GM12878 (cell line): ENCODE results near the gene DNAJC18. TPM values are rescaled to one million over a fixed set of nuclear protein-coding genes. Genes with fewer than 3 reads are reported as not detected.
A peak's percentile ranks its signal among the peaks of the same experiment; 100 is the strongest.

Source experiments
- ASH2L ChIP-seq: fragments of 300-600, 200-600 bp; sonication (generic); IDR thresholded peaks from 2 replicates; pipeline ENCODE4 v1.6.1; 2017; ENCODE audit warnings: low read depth, mild to moderate bottlenecking, borderline replicate concordance
- ATF2 ChIP-seq: IDR thresholded peaks from 2 replicates; pipeline ENCODE4 v1.6.1; 2012; ENCODE audit warnings: low read length, inconsistent platforms
- ATF7 ChIP-seq: fragments of 450-650 bp; IDR thresholded peaks from 2 replicates; pipeline ENCODE4 v1.6.1; 2016; ENCODE audit warnings: low read depth, mild to moderate bottlenecking
- BHLHE40 ChIP-seq, 2 experiments: fragments of 450-650 bp in 1 of 2; IDR thresholded peaks; 2 replicates each; pipeline ENCODE4 v1.6.1; 2011 to 2017; ENCODE audit warnings: low read depth in 2 of 2, borderline replicate concordance in 1 of 2, improper control_type of control experiment in 1 of 2, low read length in 1 of 2, mild to moderate bottlenecking in 1 of 2
- CUX1 ChIP-seq: IDR thresholded peaks from 2 replicates; pipeline ENCODE4 v1.6.1; 2012; ENCODE audit warnings: improper control_type of control experiment, low read depth, low read length; ENCODE audit not compliant: insufficient replicate concordance
- IKZF1 ChIP-seq: fragments of 450-650 bp; conservative IDR thresholded peaks from 2 replicates; pipeline ENCODE4 v1.6.1; 2017; ENCODE audit warnings: antibody characterized with exemption, mild to moderate bottlenecking
- JUNB ChIP-seq: IDR thresholded peaks from 2 replicates; pipeline ENCODE4 v1.6.1; 2016; ENCODE audit warnings: antibody characterized with exemption, mild to moderate bottlenecking
- MEF2B ChIP-seq: fragments of 450-650 bp; IDR thresholded peaks from 2 replicates; pipeline ENCODE4 v1.6.1; 2018; ENCODE audit warnings: mild to moderate bottlenecking, moderate library complexity; ENCODE audit not compliant: partially characterized antibody, poor library complexity, severe bottlenecking
- NFYA ChIP-seq: IDR thresholded peaks from 2 replicates; pipeline ENCODE4 v1.6.1; 2011; ENCODE audit warnings: low read depth, mild to moderate bottlenecking, low read length, improper control_type of control experiment, borderline replicate concordance
- PKNOX1 ChIP-seq: fragments of 450-650 bp; IDR thresholded peaks from 2 replicates; pipeline ENCODE4 v1.6.1; 2016; ENCODE audit warnings: mild to moderate bottlenecking
- SKIL ChIP-seq: fragments of 450-650 bp; IDR thresholded peaks from 2 replicates; pipeline ENCODE4 v1.6.1; 2017; ENCODE audit warnings: mild to moderate bottlenecking, low read depth, inconsistent platforms; ENCODE audit not compliant: poor library complexity, severe bottlenecking
- ZNF24 ChIP-seq: fragments of 450-650 bp; IDR thresholded peaks from 2 replicates; pipeline ENCODE4 v1.6.1; 2017; ENCODE audit warnings: antibody characterized with exemption, mild to moderate bottlenecking
- polyA plus RNA-seq, 11 experiments: library from polyadenylated mRNA; depleted of rRNA in 4 of 11; unstranded in 6 of 11; stranded (reverse) in 5 of 11; fragments of >200 nt; fragmentation: Nextera tagmentation in 4 of 11; fragmentation: Illumina TruSeq in 1 of 11; extraction: Ambion mirVana in 4 of 11; extraction: Trizol in 1 of 11; gene quantifications; 1 replicate in 1 of 11; 2 replicates in 10 of 11; pipeline versions ENCODE4 v1.2.1 to v1.2.3, GENCODE V29; 2011 to 2016; ENCODE audit warnings: inconsistent platforms in 2 of 11, missing spikeins in 2 of 11, low read depth in 1 of 11
- total RNA-seq, 4 experiments: library from RNA; depleted of rRNA in 3 of 4; stranded (reverse); fragments of >200 nt in 3 of 4; fragmentation: Illumina TruSeq in 1 of 4; extraction: Trizol in 1 of 4; gene quantifications; 2 replicates each; pipeline versions ENCODE4 v1.2.1 to v1.2.3, GENCODE V29; 2013 to 2021
- TF ChIP-seq, protein P1 (sequence below), 3 experiments: IDR thresholded peaks in 2 of 3; conservative IDR thresholded peaks in 1 of 3; 2 replicates each; pipeline ENCODE4 v1.5.1; 2011; ENCODE audit warnings: low read depth in 3 of 3, low read length in 3 of 3, mild to moderate bottlenecking in 3 of 3, control low read depth in 2 of 3, moderate library complexity in 2 of 3, inconsistent platforms in 1 of 3, mixed read lengths in 1 of 3; ENCODE audit not compliant: control insufficient read depth in 2 of 3, insufficient read depth in 1 of 3; ENCODE audit errors: extremely low read depth in 1 of 3
- TF ChIP-seq, protein P2 (sequence below): fragments of 450-650 bp; IDR thresholded peaks from 2 replicates; pipeline ENCODE4 v1.6.1; 2017; ENCODE audit warnings: low read depth, mild to moderate bottlenecking, moderate library complexity

DNAJC18 gene
- total and polyA plus RNA-seq, 10 of the 15 experiments (the other 5 are each of a cell fraction or from before 2014, with no cell fraction given), result 6.4 to 26.7 (median 17.7) TPM

GRCh38 chr5:139399501-139400121, 39.7 kb downstream of the DNAJC18 start (continued):
- TF ChIP-seq CUX1, result peak; percentile 96
- no peak for TF ChIP-seq ATF2
- TF ChIP-seq ATF7, result peak; percentile 92
- TF ChIP-seq ZNF24, result peak; percentile 7; the same call in 1 of the 2 replicates
- TF ChIP-seq ASH2L, result no peak
- peak; percentile 88 for TF ChIP-seq IKZF1
- peak; percentile 85 for TF ChIP-seq SKIL
- TF ChIP-seq BHLHE40 (IDR thresholded peaks at IDR 0.05; ENCODE audit: borderline replicate concordance in 1 of 2, low read depth in 2 of 2, low read length in 1 of 2), result peak; percentile 63 to 71; a peak in 3 of 4 replicates
- peak; percentile 99 for TF ChIP-seq MEF2B
- TF ChIP-seq, protein P1, sequence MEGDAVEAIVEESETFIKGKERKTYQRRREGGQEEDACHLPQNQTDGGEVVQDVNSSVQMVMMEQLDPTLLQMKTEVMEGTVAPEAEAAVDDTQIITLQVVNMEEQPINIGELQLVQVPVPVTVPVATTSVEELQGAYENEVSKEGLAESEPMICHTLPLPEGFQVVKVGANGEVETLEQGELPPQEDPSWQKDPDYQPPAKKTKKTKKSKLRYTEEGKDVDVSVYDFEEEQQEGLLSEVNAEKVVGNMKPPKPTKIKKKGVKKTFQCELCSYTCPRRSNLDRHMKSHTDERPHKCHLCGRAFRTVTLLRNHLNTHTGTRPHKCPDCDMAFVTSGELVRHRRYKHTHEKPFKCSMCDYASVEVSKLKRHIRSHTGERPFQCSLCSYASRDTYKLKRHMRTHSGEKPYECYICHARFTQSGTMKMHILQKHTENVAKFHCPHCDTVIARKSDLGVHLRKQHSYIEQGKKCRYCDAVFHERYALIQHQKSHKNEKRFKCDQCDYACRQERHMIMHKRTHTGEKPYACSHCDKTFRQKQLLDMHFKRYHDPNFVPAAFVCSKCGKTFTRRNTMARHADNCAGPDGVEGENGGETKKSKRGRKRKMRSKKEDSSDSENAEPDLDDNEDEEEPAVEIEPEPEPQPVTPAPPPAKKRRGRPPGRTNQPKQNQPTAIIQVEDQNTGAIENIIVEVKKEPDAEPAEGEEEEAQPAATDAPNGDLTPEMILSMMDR (IDR thresholded peaks at IDR 0.05 in 2 of 3, conservative IDR thresholded peaks at IDR 0.05 in 1 of 3; ENCODE audit: control insufficient read depth in 2 of 3, extremely low read depth in 1 of 3, insufficient read depth in 1 of 3, low read depth in 3 of 3, low read length in 3 of 3), result no peak
- peak; percentile 34; the same call in 1 of the 2 replicates for TF ChIP-seq PKNOX1
- TF ChIP-seq, protein P2, sequence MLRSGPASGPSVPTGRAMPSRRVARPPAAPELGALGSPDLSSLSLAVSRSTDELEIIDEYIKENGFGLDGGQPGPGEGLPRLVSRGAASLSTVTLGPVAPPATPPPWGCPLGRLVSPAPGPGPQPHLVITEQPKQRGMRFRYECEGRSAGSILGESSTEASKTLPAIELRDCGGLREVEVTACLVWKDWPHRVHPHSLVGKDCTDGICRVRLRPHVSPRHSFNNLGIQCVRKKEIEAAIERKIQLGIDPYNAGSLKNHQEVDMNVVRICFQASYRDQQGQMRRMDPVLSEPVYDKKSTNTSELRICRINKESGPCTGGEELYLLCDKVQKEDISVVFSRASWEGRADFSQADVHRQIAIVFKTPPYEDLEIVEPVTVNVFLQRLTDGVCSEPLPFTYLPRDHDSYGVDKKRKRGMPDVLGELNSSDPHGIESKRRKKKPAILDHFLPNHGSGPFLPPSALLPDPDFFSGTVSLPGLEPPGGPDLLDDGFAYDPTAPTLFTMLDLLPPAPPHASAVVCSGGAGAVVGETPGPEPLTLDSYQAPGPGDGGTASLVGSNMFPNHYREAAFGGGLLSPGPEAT, result peak; percentile 92
- no peak for TF ChIP-seq NFYA
- peak; percentile 70 for TF ChIP-seq JUNB
